Activated CD4-positive, alpha-beta T cell treated with anti-CD3 and anti-CD28 coated beads, Interleukin-2, Interleukin-6, amounts not matched to agents 100 ng/mL and 50 ng/mL, durations not matched to agents 16 hours and 8 hours (primary cell): ENCODE measurements around the gene ZMIZ1.

Experiments used
- DNase-seq: peaks from one replicate; pipeline ENCODE4 v3.0.0-alpha.2; 2020

ZMIZ1 gene

DNA sequence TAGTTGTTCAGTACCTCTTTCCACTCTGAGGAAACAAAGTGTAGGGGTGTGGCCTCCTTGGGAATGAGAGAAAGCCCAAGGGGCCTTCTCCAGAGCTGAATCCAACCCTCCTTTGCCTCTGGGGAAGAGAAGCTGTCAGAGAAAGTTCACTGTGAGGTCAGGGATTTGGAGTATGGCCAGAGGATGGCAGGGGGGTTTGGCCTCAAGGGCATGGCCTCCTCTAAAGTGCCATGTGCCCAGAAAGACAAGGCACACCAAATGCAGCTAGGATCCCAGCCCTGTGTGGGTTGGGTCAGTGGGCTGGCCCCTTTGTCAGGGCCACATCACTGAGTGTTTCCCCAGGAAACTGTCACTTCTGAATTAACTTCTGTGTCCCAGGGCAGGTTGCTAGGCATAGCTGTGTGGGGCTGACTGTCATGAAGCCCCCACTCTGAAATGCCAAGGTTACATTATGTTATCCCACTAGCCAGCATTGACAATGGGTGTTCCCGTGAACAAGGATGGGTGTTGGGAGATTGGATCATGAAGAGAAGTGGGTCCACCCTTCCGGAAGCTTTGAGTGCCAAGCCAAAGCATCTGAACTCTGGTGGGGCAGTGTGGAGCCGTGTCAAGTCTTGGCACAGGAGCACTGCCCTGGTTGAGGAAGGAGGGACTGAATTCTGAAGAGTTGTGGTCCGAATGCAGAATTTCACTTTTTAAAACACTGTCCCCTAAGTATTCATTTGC lies 123.3 kb downstream of the ZMIZ1 start:
- DNase-seq = no peak

DNA sequence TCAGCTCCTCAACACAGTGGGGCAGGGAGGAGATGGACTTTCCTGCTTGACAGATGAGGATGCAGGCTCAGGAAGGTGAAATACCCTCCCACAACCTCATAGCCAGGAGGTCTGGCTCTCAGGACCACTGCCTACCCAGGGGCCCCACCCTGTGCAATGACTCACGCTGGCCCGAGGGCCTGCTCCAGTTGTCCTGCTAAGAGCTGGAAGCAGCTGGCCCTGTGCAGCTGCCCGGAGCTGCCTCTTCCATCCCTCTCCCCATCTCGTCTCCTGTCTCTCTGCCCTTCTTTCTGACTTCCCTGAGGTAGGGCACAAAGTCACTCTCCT lies 123.9 kb downstream of the ZMIZ1 start:
- DNase-seq = no peak

DNA sequence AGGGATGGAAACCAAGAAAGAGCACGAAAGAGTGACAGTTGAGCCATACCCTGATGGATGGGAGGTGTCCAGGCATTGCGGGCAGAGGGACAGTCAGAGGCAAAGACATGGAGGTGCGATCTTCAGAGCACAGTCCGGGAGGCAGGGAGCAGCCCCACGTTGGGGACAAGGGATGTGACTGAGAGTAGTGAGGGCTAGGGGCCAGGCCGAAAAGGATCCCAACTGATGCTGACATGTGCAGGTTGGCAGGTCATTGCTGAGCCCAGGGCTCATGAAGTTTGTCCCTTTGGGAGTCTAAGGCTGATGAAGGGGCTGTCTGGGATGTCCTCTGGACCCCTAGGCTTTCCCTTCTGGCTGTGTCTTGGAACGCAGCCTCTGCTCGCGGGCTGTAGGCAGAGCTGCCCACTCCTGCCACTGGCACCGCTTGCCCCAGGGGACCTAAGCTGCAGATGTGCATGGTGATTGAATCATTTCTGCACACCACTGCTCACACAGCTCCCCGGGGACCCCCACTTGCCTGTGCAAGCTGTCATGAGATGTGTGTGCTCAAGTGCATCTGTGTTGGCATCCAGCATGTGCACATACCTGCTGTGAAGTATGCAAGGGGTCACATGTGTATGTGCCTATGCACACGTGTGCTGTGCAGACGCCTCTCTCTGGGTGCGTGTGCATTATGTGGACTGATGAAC lies 125.1 kb downstream of the ZMIZ1 start:
- DNase-seq = no peak

DNA sequence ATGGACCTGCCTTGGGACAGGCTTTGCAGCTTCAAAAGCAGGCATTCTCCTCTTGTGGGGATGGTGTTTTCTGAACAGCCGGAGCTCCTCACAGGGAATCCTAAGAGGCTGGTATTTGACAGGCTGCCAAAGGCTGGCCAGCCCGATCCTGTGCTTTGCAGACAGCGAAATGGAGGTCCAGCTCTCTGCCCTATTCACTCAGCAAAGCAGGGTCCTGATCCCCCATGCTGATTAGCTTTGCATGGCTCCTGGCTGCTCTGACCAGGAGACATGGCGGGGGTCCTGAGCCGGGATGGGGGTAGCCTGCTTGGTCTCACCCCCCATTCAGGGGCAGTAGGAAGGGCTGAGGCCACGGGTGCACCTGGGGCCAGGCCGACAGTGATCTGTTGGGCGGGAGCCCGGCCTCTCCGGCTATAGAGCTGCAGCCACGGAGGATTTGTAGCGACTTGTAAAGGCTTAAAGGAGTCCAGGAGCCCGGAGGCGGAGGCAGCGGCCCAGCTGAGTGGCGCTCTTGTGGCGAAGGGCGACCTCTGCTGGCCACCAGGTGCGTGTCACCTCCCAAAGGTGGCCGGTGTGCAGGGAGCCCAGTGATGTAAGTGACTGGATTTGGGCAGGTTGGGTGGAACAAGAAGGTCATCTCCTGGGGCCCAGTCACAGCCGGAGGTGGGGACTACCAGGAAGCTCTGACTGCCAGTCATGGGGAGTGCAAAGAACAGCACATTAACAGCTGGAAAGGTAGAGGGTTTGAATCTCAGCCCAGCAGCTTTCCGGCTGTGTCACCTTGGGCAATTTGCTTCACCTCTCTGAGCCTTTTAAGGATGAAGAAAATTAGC lies 126.5 kb downstream of the ZMIZ1 start:
- DNase-seq = peak; percentile 82

DNA sequence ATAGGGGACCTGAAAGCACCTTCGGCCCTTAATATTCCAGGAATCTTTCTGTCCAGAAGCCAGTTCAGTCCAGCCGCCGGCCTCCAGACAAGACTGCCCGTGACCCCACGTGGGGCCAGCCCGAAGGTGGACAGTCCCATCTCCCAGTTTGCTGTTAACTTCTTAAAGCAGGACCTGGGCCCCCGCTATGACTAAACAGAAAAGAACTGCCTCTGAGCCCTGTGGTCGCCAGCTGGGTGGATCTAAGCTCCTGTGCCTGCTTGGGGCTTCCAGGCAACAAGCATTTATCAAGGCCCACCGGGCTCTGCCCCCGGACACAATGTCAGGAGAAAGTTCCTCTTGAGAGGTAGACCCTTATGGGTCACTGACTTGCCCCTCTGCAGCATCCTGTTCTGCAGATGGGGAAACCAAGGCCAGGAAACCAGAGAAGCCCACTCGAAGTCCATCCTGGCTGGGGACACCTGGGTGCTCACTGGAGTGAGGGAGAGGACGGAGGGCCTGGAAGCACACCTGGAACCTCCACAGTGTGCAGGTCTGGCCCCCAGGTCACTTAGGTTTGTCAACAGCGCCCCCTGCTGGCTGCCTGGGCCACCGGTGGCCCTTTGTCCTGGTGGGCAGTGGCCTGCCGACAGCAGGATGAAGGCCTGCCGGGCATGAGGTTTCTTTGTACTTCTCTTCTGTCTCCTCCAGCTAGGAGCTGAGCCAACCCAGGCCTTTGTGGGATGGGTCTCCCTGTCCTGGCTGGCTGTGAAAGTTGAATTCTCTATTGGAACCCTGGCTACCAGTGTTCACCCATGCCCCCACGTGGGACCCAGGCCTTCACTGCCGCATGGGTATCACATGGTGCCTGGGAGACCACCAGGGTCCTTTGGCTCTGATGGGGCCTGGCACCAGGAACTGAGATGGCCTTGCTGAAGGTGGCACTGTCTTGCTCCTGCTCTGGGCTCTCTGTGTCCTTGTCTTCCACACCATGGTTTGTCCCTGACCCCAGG lies 128.0 kb downstream of the ZMIZ1 start:
- DNase-seq = peak; percentile 82

DNA sequence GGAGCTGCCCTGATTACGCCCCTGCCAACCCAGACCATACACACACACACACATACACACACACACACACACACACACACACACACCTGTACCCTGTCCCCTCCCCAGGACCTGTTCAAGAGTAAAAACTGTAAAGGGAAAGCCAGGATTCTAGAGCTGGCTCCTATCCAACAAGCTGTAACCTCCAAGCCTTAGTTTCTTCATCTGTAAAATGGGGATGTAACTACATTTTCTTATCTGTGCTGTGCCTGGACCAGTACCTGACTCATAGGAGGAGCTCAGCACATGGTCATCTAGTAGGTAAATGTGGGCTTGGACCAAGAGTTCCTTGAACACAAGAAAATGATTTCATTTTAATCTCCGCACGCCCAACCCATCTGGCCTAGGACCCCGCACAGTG lies 128.8 kb downstream of the ZMIZ1 start:
- DNase-seq = no peak

DNA sequence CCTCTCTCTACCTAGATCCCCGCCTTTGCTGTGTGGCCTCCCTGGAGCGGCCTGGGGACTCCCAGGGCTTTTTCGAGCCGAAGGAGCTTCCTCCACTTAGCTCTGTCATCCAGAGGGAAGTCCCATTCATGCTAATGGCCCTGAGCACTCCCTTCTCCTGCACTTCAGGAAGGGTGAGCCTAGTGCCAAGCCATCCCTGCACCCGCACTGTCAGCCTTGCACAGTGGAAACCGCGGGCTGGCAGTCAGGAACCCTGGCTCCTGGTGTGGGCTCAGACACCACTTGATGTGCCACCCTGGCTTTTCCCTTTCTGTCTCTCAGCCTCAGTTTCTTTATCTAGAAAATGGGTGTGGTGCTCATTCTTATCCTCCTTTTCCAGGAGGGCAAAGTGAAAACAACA lies 131.6 kb downstream of the ZMIZ1 start:
- no peak for DNase-seq

DNA sequence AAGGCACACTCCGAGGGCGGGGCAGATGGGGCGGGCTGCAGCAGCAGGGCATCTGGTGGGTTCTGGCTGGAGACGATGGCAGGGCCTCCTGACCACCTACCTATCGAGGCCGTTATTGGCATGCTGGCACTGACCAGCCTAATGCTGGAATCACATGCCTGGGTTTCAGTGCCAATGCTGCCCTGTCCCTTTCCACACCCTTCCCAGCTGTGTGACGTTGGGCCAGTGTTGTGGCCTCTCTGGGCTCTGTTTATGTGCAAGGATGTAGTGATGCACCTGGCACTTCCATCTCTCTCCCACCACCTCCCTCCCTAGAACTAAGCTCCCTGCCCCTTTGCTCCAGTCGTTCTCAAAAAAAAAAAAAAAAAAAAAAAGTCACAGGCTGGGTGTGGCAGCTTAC lies 132.9 kb downstream of the ZMIZ1 start:
- DNase-seq = no peak

DNA sequence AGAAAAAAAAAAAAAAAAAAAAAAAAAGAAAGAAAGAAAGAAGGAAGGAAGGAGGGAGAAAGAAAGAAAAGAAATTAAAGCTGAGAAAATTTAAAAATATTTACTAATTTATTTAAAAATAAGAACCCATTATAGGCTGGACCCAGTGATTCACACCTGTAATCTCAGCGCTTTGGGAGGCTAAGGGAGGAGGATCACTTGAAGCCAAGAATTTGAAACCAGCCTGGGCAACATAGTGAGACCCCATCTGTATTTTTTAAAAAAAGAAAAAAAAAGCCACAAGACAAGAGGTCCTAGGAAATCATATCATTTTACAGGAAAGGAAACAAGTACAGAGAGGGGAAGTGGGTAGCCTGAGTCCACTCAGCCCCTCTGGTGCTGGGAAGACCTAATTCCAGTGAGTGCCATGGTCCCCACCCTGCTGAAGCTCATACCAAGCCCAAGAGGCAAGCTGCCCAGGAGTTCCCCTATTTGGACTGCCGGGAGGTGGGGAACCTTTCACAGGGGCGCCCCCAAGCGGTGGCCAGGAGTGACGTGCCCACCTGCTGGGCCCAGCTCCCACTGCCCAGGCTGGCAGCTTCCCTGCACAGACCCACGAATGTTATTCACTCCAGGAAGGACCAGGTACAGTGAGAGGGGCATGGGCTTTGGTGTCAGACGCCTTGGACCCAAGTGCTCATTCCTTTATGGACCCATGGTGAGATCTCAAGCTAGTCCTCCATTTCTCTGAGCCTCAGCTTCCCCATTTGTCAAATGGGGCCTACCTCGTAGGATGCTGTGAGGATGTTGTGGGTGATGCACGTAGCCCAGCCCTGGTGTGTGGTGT lies 133.6 kb downstream of the ZMIZ1 start:
- peak; percentile 57 for DNase-seq

DNA sequence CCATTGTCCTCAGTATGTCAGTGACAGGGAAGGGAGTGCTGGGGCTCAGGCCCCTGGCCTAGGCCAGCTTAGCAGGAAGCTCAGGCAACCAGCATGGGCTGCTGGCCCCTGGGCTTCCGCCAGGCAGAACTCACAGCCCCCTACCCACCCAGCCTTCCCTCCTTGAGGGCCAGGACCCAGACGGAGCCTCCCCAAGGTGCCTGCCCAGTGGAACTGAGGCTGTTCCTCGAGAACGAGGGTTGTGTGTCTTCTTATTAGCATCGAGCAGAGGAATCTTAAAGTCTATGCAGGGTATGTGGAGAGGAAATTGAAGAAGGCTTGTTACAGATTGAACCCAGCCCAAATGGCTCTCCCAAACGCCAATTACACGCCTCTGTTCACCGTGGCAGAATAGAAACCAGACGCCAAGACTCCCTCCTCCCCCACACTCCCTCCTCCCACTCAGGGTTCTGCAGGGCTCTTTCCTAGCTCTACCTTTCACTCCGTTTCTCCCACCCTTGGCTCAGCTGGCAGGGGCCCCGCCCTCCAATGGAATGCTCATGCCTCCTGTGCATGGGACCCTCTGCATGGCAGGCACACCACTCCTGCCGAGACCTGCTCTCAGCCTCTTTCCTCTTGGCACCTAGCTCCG lies 134.4 kb downstream of the ZMIZ1 start:
- DNase-seq = no peak

DNA sequence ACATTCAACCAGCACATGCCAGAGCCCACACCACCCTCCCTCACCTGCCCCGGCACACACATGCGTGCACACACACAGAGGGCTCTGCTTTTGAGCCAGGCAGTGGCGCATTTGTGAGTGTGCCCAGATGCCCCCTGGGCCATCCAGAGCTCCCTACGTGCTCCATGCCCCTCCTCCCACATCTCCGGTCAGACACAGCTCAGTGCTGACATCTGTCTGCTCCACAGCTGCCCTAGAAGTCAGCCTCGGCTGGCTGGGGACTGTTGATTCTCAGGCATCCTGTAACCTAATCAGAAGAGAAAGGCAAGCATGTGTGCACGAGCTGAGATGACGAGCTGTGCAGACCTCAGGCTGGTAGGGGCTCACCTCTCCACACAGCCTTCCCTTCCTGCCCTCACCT lies 135.1 kb downstream of the ZMIZ1 start:
- DNase-seq = no peak

DNA sequence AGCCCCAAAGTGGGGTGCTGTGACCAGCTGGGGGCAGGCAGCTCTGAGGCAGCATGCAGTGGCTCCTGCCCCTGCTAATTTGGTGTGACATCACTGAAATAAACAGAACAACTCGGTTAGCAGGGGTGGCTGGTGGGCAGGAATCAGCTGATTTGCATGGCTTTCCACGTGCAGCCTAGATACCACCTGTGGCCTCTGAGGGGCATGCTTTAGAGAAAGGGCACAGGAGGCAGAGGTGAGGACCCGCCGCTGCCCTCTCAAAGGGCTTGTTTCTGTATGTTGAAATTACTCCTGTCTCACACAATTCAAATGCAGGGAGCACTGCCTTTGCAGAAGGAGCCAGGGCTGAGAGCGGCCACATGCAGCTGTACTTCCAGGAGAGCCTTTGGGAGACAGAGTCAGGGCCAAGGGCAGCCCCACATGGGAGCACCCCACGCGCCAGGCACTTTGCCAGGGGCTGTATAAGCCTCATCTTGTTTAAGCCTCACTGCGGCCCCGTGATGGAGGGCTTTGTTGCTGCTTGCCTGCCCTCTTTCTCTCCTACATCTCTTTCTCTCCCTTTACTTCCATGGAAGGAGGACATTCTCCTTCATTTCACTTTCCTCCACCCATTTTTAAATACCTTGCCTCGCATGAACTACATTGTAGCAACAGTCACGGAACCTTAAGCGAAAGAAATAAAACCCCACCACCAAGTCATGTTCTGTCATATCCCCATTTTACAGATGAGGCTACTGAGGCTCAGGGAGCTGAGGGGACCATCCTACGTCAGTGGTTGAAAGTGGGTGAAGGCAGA lies 137.7 kb downstream of the ZMIZ1 start:
- DNase-seq = no peak

DNA sequence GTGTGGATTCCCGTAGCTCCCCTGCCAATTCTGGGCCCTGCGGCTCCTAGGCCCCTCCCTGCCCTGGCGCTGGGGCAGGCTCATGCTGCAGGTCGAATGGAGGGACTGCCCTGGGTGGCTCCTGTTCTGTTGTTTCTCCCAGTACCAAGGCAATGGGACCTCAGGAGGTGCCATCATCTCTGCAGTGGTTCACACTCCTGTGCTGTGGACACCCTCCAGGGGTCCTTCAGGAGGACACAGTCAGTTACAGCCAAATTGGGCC lies 138.3 kb downstream of the ZMIZ1 start:
- DNase-seq = no peak

DNA sequence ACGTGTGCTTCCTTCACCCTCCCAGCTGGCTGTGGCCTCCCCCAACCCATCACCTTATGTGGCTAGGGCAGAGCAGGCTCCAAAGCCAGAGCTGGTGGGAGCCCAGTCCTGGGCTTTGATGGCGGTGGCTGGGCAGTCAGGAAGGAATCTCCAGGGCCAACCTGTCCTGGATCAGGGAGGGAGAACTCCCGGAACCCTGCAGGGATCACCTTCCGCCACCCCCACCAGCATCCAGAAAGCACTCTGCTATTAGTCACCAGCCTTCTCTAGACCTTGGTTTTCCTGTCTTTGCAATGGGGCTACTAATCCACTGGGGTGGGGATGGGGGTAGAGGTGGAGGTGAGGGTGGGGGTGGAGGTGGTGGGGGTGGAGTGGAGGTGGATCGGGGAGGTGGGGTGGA lies 139.0 kb downstream of the ZMIZ1 start:
- no peak for DNase-seq

DNA sequence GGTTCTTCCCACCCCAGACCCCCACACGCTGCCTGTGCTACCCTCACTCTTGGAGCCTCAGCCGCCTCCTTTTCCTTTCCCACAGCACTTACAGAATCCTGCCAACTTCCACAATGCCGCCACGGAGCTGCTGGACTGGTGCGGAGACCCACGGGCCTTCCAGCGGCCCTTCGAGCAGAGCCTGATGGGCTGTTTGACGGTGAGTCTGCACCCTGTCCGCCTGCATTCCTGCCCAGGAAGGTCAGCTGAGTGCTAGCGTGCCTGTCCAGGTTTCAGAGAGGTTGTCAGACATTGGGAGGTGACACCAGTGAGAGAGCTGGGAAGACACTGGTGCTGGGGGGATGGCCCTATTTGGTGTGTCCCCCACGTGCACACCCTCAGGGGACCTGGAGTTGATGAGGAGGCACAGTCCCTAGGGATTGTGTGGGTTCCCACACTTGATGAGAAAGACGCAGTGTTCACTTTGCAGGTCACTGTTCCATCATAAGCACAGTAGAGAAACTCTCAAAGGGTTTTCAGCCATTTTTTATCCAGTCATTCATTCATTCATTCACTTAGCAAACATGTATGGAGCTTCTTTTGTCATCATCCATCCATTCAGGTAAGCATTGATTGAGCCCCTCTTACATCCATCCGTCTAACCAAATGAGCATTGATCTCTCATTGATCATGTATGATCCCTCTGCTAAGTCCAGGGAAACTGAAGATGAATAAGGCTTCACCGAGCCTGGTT lies 139.7 kb downstream of the ZMIZ1 start:
- DNase-seq = no peak

DNA sequence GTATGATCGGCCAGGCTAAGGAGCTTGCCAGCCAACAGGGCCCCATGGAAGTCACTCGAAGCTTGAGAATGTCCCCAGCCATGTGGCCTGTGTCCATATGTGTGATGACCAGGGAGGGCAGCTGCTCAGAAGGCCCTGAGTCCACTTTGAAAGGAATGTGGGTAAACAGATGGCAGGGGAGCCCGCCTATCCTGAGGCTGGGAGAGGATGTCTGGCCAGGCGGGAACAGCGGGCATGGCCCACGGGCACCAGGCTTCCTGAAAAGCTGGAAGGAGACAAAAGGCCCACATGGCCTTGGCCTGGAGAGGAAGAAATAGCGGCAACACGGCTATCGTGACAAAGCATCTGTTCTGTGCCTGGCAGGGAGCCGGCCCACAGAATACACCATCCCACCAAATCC lies 140.6 kb downstream of the ZMIZ1 start:
- no peak for DNase-seq

DNA sequence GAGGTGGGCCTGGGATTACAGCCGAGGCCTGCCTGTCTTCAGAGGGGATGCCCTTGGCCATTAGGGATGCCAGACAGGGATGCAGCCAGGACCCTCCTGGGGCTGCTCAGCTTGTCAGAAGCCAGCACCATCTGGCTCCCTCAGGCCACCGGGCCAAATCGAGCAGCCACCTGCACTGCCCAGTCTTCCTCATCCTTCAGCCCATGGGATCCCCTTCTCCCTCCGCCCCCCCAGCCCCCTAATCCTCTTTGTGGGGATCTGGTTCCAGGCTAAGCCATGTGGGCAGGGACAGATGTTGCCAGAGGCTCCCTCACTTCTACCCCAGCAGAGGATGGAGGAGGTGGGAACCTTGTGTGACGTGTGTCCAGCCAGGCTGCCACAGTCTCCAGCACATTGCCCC lies 141.1 kb downstream of the ZMIZ1 start:
- DNase-seq = no peak

DNA sequence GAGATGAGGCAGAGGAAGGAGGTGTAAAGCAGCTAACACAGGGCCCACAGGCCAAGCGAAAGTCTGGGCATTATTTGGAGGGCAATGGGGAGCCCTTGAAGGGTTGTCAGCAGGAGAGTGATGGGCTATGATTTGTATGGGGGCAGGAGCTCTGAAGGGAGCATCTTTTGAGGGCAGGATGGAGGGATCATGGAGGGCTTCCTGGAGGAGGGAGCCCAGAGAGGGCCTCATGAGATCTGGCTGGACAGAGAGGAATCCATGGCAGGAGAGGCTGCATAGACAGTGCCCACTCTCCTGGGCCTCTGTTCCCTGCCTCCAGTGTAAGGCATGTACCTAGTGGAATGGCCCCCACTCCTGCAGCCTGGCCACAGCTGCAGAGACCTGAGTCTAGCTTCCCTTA lies 141.9 kb downstream of the ZMIZ1 start:
- DNase-seq = no peak

DNA sequence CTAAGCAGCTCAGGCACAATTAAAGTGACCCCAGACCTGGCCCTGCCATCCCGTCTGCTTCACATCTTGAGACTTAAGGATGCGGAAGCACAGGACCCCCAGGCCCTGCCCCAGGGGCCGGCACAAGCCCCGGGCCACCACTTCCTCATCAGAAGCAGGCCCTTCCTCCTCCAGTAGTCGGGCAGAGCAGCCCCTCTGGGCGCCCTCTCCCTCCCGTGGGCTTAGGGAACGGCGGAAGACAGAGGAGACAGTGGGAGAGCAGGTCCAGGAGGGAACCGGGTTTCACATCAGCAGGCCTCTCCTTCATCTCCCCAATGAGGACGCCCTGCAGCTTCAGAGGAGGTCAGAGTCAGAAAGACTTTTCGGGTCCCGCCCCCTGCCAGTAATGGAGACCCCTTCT lies 142.8 kb downstream of the ZMIZ1 start:
- DNase-seq = no peak

DNA sequence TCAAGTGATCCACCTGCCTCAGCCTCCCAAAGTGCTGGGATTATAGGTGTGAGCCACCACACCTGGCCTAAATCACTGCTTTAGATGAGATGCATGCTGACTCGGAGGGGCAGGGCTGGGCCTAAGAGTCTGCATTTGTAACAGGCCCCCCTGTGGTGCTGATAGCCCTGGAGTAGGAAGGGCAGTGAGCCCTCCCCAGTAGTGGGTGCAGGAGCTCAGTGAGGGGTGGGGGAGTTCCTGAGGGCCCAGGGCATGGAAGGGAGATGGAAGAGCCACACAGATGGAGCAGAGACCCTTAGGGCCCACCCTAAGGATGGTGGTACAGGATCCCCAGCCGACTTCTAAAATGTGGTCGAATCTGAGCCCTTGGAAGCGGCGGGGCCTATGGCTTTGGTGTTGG lies 146.8 kb downstream of the ZMIZ1 start:
- no peak for DNase-seq
